Measurements from ENCODE around the gene DIP2C.
"Not testable (repeated sequence)": the region's sequence is repeated elsewhere in the genome, so short reads cannot be mapped to it uniquely, and the experiment has no call there.

The DIP2C gene

DNA sequence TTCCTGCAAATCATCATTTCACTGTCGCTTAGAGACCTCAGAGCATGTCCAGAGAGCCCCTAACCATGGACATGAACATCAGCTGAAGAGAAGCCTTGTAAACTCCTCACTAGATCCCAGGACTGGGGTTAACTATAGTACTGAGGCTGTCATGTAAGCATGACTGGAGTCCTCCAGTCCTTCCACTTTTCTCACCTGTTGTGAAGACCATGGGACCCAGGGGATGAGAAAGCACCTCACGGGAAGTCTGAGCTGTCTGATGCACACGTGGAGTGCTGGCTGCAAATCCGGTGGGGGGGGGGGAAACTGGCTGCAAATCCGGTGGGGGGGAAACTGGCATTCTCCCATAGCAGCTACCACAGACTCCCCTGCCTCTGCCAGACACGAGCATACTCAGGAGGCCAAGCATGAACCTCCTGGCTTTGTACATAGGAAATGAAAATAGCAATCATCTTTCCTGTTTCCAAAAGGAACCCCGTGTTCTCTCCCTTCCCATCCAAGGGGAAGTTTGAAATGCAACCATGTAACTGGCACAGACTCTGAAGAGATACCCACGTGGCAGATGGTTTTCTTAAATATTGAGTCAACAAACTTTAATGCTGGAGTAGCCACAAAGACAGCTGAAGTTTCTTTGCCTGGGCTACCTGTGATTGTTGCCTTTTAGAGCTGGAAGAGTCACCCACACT, 292.8 kb downstream of the DIP2C start:
- no peak for DNase-seq

DNA sequence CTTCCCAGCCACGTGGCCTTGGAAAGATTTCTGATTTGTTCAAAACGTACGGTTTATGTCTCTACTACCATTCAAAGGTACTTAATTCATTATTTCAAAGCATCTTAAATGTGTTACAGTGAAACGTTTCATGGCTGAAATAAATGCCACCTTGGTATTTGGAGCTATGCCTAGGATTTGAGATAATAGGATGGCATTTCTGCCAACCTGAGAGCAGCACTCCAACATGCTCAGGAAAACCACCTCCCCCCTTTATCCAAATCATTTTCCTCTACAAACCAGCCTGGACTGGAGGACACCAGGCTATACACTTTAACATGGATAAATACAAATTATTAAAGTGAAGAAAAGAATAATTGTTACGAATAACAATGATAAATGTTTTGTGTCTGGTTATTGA, 293.4 kb downstream of the DIP2C start:
- DNase-seq: no peak

DNA sequence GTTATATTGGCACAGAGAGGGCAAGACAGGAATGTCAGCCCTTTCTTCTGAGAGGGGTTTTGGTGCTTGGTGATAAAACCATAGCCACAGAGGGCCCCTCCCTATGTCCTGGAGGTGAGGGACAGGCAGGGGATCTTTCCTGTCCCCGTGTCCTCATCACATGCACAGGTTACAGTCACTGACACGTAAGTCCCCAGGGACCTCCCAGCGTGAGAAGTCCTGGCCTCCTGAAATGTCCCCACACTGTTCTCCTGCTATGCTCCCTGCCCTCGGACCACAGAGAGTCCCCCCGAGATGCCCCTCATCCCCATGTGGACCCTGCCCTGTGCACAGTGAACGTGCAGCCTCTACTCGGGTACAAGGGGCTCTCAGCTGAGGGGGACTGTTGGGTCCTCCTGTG, 293.8 kb downstream of the DIP2C start:
- no peak for DNase-seq

DNA sequence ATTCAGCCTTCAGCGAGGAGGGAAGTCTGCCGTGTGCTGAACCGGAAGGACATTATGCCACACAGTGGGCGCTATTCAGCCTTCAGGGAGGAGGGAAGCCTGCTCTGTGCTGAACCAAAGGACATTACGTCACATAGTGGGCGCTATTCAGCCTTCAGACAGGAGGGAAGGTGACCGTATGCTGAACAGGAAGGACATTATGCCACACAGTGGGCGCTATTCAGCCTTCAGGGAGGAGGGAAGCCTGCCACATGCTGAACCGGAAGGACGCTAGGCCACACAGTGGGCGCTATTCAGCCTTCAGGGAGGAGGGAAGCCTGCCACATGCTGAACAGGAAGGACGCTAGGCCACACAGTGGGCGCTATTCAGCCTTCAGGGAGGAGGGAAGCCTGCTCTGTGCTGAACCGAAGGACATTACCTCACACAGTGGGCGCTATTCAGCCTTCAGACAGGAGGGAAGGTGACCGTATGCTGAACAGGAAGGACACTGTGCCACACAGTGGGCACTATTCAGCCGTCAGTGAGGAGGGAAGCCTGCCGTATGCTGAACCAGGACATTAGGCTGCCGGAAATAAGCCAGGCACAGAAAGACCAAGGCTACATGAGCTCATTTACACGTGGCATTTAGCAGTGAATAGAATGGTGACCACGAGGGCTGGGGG, 294.9 kb downstream of the DIP2C start:
- not testable (repeated sequence) for DNase-seq

DNA sequence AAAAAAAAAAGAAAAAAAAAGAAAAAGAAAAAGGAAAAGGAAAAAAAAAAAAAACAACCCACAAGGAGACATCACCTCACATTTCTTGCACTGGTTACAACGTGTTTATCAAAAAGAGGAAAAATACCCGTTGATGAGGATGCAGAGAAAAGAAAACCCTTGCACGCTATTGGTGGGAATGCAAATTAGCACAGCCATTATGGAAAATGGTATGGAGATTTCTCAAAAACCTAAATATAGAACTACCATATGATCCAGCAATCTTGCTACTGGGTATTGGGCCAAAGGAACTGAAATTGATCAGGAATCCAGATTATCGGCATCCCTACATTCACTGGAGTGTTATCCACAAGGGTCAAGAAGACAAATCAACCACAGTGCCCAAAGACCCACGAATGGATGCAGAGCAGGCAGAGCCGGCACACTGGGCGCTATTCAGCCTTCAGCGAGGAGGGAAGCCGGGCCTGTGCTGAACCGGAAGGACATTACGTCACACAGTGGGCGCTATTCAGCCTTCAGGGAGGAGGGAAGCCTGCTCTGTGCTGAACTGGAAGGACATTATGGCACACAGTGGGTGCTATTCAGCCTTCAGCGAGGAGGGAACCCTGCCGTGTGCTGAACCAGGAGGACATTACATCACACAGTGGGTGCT, 295.6 kb downstream of the DIP2C start:
- no peak for DNase-seq

DNA sequence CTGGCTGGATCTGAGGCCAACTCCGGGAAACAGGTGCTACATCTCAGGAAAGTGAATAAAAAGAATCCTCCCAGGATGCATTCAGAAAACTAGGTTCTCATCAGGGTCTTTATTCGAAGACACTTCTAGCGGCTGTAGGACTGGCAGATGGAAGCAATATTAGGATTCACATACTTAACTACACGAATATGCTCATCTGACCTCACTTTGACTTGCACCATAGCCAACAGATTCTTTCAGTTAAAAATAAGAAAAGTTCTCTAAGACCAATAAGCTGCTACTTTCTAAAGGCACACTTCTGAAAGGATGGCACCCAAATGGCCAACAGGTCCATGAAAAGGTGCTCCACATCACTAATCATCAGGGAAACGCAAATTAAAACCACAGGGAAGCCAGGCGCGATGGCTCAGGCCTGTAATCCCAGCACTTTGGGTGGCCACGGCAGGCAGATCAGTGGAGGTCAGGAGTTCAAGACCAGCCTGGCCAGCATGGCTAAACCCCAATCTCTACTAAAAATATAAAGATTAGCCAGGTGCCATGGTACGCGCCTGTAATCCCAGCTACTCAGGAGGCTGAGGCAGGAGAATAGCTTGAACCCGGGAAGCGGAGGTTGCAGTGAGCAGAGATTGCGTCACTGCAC, 296.2 kb downstream of the DIP2C start:
- DNase-seq: no peak

DNA sequence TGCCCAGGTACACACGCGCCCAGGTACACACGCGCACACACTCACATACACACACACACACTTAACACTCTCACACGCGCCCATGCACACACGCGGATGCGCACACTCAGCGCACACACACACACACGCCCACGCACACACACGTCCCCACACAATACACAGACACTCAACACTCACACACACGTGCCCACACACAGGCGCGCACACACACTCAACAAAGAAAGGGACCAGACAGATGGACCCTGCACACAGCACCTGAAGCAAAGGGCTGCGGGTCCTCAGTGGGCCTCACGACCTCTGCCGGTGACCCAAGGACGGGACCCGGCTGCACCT, 296.8 kb downstream of the DIP2C start:
- DNase-seq: no peak

DNA sequence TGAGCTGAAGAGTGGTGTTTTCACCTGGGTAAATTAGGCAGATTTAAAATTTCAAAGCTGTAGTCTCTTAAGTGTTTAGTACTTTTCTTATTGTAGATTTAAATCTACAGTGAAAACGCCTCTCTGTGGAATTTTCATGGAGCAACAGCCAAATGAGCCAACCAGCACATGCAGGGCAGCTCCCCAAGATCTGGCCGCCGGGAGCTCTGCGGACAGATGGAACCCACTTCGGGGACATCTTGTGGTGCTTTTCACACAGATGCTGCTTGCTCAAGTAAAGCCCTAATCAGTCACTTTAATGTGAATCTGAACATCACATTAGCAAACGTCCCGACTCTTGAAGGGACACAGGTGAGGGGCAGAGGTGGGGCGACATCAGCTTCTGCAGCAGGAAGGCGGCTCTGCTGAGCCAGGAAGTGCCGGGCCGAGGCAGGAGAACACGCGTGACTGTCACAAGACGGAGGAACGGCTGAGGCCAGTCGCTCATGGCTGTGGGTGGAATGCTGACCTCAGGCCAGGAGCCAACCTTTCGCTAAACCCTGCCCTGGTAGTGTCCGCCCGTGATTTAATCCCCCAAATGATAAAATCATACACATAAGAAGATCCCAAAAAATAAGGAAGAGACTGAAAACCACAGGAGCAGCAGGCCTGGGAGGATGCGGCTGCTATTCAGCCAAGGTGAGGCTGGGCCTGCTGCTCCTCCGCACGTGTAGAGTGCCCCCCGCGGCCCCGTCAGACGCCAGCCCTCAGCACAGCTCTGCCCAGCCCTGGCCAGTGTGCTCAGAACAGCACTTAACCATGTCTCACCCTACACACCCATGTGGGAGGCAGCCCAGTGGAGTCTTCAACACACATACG, 297.4 kb downstream of the DIP2C start:
- no peak for DNase-seq

DNA sequence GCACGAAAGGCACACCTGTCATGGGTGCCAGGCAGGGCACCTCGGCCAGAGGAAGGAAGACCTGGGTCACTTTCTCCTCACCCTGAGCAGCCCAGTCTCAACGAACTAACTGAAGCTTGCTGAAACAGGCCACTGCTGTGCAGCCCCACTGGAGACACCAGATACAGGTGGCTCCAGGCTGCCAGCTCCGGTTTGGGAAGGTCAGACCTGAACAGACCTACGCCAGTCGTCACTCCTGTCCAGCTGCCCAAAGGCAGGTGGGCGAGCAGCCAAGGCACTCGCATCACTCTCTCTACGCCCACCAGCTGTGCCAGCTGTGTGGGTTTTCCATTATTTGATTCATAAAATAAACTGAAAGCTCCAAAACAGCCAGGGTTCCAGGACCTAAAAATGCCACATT, 298.2 kb downstream of the DIP2C start:
- no peak for DNase-seq

DNA sequence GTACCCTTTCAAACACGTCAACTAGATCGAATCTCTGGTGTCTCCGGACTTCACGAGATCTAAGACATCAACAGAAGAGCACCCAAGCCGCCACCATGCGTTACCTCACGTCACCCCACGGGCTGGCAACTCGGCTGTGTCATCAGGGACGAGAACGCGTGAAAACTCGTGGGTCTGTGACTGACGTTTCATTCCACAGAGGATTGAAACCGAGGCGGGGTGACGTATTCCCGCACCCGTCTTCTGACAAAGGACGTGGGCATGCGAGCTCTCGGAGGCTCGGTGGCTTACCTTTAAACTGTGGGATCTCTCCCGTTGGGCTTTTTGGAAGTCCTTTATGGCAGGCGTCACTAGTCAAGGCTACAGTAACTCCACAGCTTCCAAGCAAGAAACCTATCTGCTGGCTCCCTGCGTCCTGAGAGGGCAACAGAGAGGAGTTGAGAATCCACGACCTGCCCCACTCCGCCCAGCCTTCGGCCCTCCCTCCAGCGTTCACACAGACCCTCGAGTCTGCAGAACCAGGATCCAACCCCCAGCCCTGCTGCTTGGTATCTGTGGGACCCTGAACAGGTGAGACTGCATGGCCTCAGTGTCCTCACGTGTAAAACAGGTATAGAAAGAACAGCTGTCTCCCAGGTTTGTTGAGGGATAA, 298.9 kb downstream of the DIP2C start:
- no peak for DNase-seq

DNA sequence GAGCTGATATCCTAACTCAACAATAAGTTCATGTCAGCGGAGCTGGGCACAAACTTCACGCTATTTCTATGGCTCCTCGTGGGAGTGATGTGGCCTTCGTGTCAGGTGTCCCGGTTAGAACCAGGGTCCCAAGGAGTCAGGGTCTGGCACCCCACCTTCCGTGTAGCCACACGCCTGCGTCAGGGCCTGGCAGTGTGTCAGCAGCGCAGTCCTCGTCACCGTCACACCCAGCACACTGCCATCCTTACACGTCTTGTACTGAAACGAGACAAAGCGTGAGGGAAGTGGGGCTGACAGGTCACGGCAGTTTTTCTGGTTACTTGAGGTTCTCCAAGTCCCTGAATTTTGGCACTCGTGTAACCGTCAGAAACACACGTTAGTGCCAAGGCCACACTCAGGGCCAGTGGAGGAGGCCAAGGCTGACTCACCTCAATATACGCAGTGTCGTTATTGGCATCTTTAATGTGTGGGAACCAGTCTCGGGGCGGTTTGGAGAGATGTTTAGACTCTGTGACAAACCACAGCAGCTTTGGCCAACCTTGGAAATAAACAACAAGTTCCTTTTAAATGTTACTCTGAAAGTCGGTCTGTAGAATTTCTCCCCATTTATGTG, 299.5 kb downstream of the DIP2C start:
- no peak for DNase-seq

DNA sequence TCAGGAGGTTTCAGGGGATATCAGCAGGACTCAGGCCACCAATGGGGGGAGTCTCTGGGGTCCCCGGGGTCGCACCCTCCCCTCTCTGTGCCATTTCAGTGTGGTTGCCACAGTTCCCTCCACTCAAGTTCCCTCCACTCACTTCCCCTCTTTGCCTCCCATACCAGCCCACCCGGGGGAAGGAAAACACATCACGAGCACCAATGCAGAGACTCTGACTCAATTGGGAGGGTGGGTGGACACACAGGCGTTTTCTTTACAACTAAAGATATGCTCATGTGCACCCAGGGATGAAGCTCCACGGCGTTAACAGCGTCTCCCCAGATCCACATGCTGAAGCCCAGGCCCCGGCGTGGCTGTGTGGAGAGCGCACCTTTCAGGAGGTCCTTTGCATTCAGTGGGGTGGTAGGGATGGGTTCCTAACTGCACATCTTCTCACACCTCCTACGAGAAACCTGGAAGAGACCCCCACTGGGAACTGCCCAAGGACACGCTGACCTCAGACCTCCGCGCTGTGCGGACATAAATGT, 300.1 kb downstream of the DIP2C start:
- DNase-seq: no peak

DNA sequence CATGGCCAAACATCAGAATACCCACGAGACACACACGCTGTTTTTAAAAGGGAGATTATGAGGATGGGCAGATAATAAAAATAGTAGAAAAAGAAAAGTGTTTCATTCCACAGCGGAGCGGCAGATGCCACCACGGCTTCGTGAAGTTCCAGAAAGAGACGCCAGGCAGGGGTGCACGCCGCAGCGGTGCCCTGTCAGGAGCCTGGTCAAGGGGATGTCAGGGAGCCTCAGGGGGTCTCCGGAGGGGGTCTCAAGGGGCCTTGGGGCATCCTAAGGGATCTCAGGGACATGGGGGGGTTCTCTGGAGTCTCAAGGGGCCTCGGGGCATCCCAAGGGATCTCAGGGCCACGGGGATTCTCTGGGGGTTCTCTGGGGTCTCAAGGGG, 300.8 kb downstream of the DIP2C start:
- DNase-seq: no peak

DNA sequence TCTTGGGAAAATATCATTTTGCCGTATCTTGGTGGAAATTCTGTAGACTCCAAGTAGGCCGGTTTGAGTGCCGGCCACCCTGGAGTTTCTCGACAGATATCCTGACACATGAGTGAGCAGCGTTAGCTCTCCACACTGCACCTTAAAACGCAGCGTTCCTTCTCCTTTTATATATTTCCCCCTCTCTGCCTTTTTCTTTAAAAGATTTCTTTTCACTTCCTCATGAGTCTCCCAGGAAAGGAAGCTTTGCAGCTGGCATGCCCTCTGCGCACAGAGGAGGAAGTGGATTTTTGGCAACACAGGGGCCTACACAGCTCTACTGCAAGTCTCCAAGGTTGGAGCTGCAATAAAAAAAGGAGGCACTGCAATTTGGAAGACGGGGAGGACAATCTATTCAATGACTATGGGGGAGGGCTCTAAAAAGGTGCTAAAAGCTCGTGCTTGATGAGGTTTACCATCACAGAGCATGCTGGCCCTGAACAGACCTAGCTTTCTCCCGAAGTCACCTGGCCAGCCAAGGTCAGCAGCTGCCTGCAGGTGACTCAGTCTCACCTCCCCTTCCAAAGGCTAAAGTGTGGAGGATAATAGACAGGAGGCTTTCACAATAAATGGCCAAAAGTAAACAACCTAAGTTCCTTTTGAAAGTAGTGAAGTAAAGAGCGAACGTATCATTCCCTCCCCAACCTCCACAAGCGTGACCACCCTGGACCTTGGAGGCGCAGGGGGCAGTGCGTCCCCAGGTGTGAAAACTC, 301.4 kb downstream of the DIP2C start:
- DNase-seq: no peak

DNA sequence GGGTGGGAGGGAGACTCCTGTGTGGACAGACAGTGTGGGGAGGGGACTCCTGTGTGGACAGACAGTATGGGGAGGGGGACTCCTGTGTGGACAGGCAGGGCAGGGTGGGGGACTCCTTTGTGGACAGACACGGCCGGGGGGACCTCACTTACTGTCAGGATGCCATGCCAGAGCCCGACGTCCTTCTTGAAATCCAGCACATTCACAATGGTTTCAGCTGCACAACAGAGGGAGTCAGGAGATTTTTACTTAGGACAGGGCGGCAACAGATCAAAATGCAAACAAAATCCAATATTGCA, 301.9 kb downstream of the DIP2C start:
- no peak for DNase-seq

DNA sequence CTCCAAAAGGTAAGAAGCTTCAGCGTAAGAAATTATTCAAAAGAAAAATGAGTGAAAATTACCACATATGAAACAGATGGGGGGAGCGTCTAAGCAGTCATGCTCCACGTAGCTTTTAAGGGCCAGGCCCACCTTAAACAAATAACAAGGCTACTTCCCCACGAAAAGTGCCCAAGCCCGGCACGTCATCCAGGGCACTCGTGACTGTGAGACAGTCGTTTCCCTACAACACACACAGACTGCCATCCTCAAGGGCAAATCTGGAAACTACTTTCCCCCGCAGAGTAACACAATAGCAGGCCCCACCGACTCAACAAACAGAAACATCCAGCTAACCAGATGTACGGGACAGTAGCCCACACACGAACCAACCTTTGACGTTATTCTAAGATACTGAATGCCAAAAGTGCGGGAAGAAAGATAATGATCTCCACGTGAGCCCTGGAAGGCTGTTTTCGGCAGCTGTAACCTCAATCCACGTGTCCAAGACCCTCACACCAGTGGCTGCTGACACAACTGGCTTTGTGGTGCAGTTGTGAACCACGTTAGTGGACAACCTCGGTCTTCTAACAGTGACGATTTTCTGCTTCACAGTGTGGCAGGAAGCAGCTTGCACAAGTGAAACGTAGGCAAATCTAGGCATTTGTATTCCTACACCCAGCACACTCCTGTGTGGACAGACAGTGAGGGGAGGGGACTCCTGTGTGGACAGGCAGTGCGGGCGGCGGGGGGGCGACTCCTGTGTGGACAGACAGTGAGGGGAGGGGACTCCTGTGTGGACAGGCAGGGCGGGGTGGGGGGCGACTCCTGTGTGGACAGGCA, 302.5 kb downstream of the DIP2C start:
- DNase-seq: no peak

DNA sequence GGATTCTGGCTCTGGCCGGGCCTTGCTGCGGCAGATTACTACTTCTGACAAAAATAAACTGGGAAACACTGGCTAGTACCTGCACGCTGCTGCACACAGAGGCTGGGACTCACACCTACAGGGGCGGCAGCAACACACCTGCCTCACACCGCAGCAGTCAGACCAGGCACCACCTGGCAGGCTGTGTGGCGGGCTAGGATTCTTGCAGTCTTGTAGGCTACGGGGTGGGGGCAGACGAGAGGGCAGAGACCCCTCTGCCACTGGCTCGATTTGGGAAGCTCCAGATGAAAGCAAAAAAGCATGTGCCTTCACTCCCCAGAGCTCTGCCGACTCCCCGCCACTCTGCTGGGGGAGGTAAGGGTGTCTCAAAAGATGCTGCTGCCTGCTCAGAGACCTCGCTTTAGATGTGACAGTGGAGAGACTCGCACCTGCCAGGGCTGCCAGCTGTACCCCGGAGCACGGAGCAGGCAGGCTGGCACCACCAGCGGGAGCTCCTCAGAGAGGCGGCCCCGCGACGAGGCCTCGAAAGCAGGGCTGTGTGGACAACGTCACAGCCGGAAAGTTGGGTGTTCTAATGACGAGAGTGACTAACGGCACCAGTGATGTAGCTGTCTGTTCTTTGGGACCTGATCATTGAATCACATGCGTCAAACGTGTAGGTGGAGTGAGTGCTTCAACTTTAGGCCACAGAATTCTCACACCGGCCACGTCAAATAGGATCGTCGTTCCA, 303.7 kb downstream of the DIP2C start:
- DNase-seq: no peak

DNA sequence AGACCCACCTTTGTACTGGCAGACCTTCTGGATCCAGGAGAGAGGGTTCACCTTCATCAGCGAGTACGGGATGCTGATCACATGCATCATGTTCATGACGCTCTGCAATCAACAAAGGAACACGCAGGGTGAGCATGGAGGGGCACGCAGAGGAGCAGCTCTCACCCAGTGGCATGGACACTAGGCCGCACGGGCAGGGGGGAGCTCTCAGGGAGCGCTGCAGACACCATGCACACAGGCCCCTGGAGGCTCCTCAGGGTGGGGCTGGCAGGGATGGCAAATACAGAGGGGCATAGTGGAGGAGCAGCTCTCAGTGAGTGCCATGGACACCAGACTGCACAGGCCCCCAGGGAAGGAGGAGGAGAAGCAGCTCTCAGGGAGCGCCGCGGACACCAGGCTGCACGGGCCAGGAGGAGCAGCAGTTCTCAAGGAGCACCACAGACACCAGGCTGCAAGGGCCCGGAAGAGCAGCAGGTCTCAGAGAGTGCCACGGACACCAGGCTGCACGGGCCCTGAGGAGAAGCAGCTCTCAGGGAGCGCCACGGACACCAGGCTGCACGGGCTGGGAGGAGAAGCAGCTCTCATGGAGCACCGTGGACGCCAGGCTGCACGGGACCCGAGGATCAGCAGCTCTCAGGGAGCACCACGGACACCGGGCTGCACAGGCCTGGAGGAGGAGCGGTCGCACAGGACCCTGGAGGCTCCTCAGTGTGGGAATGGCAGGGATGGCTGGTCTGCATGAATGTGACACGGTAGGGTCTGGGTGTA, 304.7 kb downstream of the DIP2C start:
- no peak for DNase-seq

DNA sequence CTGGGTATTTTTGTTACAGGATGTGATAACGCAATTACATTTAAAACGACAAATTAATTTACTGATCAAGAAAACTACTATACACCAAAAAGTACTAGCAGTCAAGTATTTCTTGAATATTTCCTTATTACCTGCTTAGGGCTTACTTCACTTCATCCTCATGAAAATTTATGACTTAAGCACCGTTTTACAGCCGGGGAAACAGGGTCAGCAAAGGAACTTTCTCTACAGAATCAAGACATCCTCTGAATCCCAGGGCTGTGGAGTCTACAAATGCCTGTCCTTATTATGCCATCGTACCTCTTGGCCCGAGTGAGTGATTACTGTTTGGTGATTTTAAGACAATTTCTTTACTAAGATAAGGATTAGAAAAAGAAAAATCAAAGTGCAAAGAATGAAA, 305.9 kb downstream of the DIP2C start:
- no peak for DNase-seq
